CD4-positive, alpha-beta T cell treated with Interleukin-21 for 1 hour (primary cell): ENCODE data around the gene ANKRD13A.
"Not testable (repeated sequence)": the region's sequence is repeated elsewhere in the genome, so short reads cannot be mapped to it uniquely, and the experiment has no call there.

Experiments used
- DNase-seq: peaks from one replicate; pipeline ENCODE4 v3.0.0-alpha.2; 2020

Gene ANKRD13A

GRCh38 chr12:110049034-110049433 lies 49.8 kb downstream of the ANKRD13A start:
- peak; percentile 5 for DNase-seq

GRCh38 chr12:110049666-110050065 lies 50.4 kb downstream of the ANKRD13A start:
- not testable (repeated sequence) for DNase-seq

- no peak for DNase-seq
Measured at GRCh38 chr12:110050927-110051326, 51.7 kb downstream of the ANKRD13A start.

GRCh38 chr12:110055375-110056352 lies 56.4 kb downstream of the ANKRD13A start:
- not testable (repeated sequence) for DNase-seq

- not testable (repeated sequence) for DNase-seq
Measured at GRCh38 chr12:110056643-110057042, 57.4 kb downstream of the ANKRD13A start.

- no peak for DNase-seq
Measured at GRCh38 chr12:110058875-110059615, 59.8 kb downstream of the ANKRD13A start.

- DNase-seq = no peak
Measured at GRCh38 chr12:110059651-110060000, 60.4 kb downstream of the ANKRD13A start.

GRCh38 chr12:110062241-110062640 lies 63.0 kb downstream of the ANKRD13A start:
- DNase-seq = no peak

- DNase-seq = no peak
Measured at GRCh38 chr12:110065540-110065939, 66.3 kb downstream of the ANKRD13A start.

GRCh38 chr12:110067531-110067930 lies 68.3 kb downstream of the ANKRD13A start:
- no peak for DNase-seq

GRCh38 chr12:110068115-110068514 lies 68.9 kb downstream of the ANKRD13A start:
- not testable (repeated sequence) for DNase-seq

GRCh38 chr12:110068654-110069053 lies 69.4 kb downstream of the ANKRD13A start:
- no peak for DNase-seq

- DNase-seq = no peak
Measured at GRCh38 chr12:110071504-110071903, 72.3 kb downstream of the ANKRD13A start.

- no peak for DNase-seq
Measured at GRCh38 chr12:110071967-110072366, 72.7 kb downstream of the ANKRD13A start.

GRCh38 chr12:110072636-110073035 lies 73.4 kb downstream of the ANKRD13A start:
- DNase-seq = not testable (repeated sequence)

GRCh38 chr12:110073049-110073831 lies 74.0 kb downstream of the ANKRD13A start:
- peak; percentile 17 for DNase-seq

- no peak for DNase-seq
Measured at GRCh38 chr12:110074089-110074488, 74.9 kb downstream of the ANKRD13A start.

- no peak for DNase-seq
Measured at GRCh38 chr12:110075880-110076279, 76.7 kb downstream of the ANKRD13A start.

GRCh38 chr12:110077800-110078199 lies 78.6 kb downstream of the ANKRD13A start:
- DNase-seq = no peak

- peak; percentile 91 for DNase-seq
Measured at GRCh38 chr12:110079477-110080400, 80.5 kb downstream of the ANKRD13A start.

- DNase-seq = no peak
Measured at GRCh38 chr12:110080410-110080809, 81.2 kb downstream of the ANKRD13A start.
